Naive B cell (primary cell): ENCODE data around the gene WDR72. TPM values are rescaled to one million over a fixed set of nuclear protein-coding genes. Genes with fewer than 3 reads are reported as not detected.
"Not testable (repeated sequence)": the region's sequence is repeated elsewhere in the genome, so short reads cannot be mapped to it uniquely, and the experiment has no call there.

Experiments used
- ATAC-seq, 2 donors: fragments of 150-1000 bp; cut with Tn5 transposase; 2 replicates each; pipeline ENCODE4 v1.10.0; 2021; ENCODE audit warnings: low read depth in 2 of 2, mild to moderate bottlenecking in 2 of 2, moderate library complexity in 2 of 2
- DNase-seq: peaks from one replicate; pipeline ENCODE4 v3.0.0; 2022
- H3K27ac Mint-ChIP-seq, 6 donors: one replicate each; pipeline ENCODE4 v1.8.0; 2020 to 2022; ENCODE audit warnings: mild to moderate bottlenecking in 6 of 6, mixed read lengths in 6 of 6, moderate library complexity in 5 of 6, inconsistent platforms in 2 of 6
- H3K27me3 Mint-ChIP-seq, 3 donors: one replicate each; pipeline ENCODE4 v1.8.0; 2021 to 2022; ENCODE audit warnings: mixed read lengths in 3 of 3, mild to moderate bottlenecking in 1 of 3
- H3K36me3 Mint-ChIP-seq, 2 donors: one replicate each; pipeline ENCODE4 v1.8.0; 2020 to 2022; ENCODE audit warnings: mixed read lengths in 2 of 2, inconsistent platforms in 1 of 2, mild to moderate bottlenecking in 1 of 2
- H3K4me1 Mint-ChIP-seq, 3 donors: one replicate each; pipeline ENCODE4 v1.8.0; 2020 to 2022; ENCODE audit warnings: mixed read lengths in 3 of 3, inconsistent platforms in 1 of 3, mild to moderate bottlenecking in 1 of 3, moderate library complexity in 1 of 3
- H3K4me3 Mint-ChIP-seq, 8 donors: one replicate each; pipeline ENCODE4 v1.8.0; 2020 to 2022; ENCODE audit warnings: mild to moderate bottlenecking in 8 of 8, mixed read lengths in 8 of 8, moderate library complexity in 8 of 8, inconsistent platforms in 2 of 8
- H3K9me3 Mint-ChIP-seq, 7 donors: one replicate each; pipeline ENCODE4 v1.8.0; 2020 to 2022; ENCODE audit warnings: mixed read lengths in 7 of 7, mild to moderate bottlenecking in 5 of 7, inconsistent platforms in 2 of 7, moderate library complexity in 1 of 7
- polyA plus RNA-seq, 6 donors: library from polyadenylated mRNA; unstranded; fragments of 300-500 nt; fragmentation: Illumina TruSeq; gene quantifications; one replicate each; pipeline ENCODE4 v1.2.3, GENCODE V29; 2021; ENCODE audit warnings: low read depth in 6 of 6

The WDR72 gene
- polyA plus RNA-seq, 6 donors from 2014 or later = not detected

DNA sequence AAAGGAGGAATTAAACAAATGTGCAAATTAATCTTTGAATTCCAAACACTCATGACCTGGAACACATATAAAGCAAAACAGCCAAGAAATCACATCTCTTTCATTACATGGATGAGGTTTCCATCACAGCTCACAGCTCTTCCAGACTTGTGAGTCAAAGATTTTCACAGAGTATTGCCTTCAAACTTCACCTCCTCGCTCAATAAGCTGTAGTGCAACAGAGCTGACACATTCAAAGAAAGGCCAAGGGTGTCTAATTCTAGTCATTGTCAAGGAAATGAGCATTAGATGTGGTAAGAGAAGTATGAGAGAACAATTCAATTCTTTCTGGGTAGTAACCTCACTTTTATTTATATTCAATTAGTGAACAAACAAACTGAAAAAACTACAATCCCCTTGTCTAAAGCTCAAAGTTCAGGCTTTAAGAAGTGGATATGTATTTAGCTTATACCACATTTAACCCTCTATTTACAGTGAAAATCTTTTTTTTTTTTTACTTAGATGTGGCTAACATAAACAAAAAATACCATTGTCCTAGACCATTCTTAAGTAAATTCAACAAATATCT lies 11.9 kb downstream of the WDR72 start:
- Mint-ChIP-seq H3K4me1 (no peaks in the 10 kb centered on the region), H3K9me3 (peaks cover 0 to 3% (median 0%) of the 10 kb centered on the region in 7 donors), H3K27me3 (peaks cover 0 to 5% (median 0%) of the 10 kb centered on the region in 3 donors), H3K4me3 (no peak overlapping the region), H3K36me3 (no peaks in the 10 kb centered on the region), H3K27ac (no peak overlapping the region)
- ATAC-seq = no peak
- no peak for DNase-seq

DNA sequence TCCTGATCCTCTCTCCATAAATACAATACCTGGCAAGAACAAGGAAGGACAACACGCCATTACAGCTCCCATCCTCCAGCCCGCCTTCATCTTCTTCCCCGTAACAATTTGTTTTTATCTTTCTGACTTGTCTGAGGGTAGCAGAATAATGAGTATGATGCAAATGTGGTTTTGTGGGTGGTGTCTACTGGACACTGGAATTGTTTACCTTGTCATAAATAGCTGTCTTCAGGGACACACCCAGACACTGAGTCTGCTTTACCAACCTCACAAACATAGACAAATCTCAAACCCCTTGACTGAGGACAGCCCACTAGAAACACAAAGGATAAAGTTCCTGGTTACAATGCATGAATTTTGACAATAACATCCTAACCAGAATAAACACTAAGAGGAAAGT lies 13.4 kb downstream of the WDR72 start:
- ATAC-seq = no peak
- Mint-ChIP-seq H3K36me3 (no peaks in the 10 kb centered on the region), H3K4me3 (no peak overlapping the region), H3K9me3 (peaks cover 0 to 3% (median 0%) of the 10 kb centered on the region in 7 donors), H3K27me3 (peaks cover 0 to 5% (median 0%) of the 10 kb centered on the region in 3 donors), H3K27ac (no peak overlapping the region), H3K4me1 (no peaks in the 10 kb centered on the region)
- no peak for DNase-seq

DNA sequence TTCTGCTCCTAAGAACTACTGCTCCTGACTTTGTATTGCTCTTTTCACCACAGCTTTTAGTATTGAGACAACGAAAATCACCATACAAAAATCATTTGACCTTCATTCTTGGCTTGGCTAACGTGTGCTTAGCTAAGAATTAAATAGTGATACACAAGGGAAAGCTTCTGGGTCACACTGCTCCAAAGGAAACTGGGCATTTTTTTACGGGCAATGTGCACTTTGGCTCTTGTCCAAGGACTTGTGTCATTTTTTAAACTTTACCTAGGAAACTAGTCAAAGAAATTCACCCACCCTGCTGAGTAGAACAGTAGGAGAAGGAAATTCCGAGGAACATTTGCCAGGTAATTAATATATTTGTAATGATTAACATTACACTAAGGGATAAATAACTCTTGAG lies 19.8 kb downstream of the WDR72 start:
- Mint-ChIP-seq H3K36me3 (no peaks in the 10 kb centered on the region), H3K27ac (no peak overlapping the region), H3K4me3 (no peak overlapping the region), H3K4me1 (no peaks in the 10 kb centered on the region), H3K27me3 (peaks cover 0 to 7% (median 0%) of the 10 kb centered on the region in 3 donors), H3K9me3 (no peaks in the 10 kb centered on the region)
- ATAC-seq = no peak
- DNase-seq = no peak

DNA sequence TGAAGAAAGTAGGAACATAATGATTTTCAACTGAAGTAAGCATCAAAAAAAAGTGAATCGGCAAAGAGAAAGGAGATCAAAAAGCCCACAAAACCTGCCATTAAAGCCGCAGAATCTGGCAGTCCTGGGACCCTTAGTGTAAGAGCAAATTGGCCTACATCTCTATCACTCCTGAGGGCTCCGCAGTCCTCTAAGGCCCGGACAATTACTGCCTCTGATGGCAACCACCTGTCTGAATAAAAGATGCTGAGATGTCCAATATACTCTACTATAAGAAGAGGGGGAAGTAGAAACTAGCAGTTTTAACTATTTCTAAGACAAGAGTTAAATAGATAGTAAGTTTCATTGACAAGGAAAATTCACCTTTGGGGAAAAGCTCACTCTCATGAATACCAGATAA lies 20.3 kb downstream of the WDR72 start:
- Mint-ChIP-seq H3K4me3 (peak overlapping the region in 1 of 8 donors; percentile 17), H3K36me3 (no peaks in the 10 kb centered on the region), H3K27ac (no peak overlapping the region), H3K27me3 (peaks cover 0 to 7% (median 0%) of the 10 kb centered on the region in 3 donors), H3K4me1 (no peaks in the 10 kb centered on the region), H3K9me3 (no peaks in the 10 kb centered on the region)
- no peak for DNase-seq
- ATAC-seq = no peak

DNA sequence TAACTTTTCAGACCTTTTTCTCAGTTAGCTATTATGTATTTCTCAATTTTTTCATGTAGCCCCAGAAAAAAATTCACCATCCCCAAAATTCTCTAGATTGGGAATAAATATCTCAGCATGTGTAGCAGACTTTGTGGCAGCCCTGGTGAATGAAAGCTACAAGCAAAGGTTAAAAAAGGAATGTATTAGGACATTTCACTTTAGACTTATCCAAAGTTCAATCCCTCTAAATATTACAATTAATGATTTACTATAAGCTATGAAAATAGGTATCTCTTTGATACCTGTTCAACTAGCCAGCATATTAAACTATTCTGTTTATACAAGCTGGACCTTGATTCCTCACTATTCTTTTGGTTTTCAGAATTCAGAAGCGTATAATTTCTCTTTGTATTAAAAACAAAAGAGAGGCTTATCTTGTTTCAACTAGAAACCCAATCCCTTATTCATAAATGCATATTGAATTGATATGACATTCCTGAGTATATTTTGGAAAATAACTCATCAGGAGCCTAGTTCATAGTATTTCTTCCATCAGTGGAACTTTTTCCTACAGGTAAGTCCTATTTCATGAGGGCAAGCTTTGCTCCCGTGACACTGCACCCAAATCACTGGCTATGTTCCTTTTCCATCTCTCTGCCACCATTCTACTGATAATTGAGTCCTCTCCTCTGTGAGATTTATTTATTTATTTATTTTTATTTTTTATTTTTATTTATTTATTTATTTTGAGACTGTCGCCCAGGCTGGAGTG lies 38.0 kb downstream of the WDR72 start:
- Mint-ChIP-seq H3K4me3 (no peak overlapping the region), H3K27me3 (peaks cover 0 to 9% (median 0%) of the 10 kb centered on the region in 3 donors), H3K4me1 (no peaks in the 10 kb centered on the region), H3K27ac (no peak overlapping the region), H3K9me3 (peaks cover 0 to 3% (median 0%) of the 10 kb centered on the region in 7 donors), H3K36me3 (no peaks in the 10 kb centered on the region)
- ATAC-seq (no peak), DNase-seq (no peak)

DNA sequence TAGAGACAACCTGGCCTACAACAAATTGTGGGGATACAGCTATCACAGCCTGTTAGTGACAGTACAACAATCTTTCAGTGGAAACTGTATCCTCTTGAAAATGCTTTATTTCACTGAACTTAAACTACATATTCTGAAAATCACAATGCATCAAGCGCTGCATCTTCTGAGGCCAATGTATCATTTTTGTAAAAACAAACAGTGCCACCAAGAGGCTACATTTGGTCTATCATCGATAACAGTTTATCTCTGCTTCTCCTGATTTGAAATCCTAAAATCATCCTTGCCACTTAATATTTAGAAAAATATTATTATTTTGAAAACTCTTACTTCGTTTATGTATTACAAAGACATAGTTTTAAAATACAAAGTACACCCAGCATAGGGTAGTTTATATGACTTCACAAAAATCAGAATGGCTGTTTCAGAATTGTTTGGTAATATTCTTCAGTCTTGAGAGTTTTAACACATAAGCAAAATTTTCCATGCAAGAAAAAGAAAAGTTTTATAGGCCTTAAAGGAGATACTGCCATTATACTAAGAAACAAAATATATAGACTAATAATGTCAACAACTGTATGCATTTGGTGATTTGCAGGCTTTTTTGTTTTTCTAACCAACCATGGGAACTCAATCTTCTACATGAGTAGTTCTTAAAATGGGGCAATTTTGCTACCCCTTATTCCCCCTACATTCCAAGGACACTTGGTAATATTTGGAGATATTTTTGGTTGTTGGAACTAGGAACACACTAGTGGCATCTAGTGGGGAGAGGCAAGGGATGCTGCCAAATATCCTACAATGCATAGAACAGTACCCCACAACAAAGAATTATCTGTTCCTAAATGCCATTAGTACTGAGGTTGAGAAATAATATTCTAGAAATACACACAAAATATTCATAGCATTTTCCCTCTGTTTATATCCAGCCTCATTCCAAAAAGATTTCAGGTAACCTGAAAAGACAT lies 42.3 kb downstream of the WDR72 start:
- Mint-ChIP-seq H3K4me3 (no peak overlapping the region), H3K9me3 (no peaks in the 10 kb centered on the region), H3K36me3 (no peaks in the 10 kb centered on the region), H3K4me1 (no peaks in the 10 kb centered on the region), H3K27me3 (peaks cover 0 to 9% (median 0%) of the 10 kb centered on the region in 3 donors), H3K27ac (peak overlapping the region in 1 of 6 donors; percentile 6)
- no peak for DNase-seq
- ATAC-seq = no peak

DNA sequence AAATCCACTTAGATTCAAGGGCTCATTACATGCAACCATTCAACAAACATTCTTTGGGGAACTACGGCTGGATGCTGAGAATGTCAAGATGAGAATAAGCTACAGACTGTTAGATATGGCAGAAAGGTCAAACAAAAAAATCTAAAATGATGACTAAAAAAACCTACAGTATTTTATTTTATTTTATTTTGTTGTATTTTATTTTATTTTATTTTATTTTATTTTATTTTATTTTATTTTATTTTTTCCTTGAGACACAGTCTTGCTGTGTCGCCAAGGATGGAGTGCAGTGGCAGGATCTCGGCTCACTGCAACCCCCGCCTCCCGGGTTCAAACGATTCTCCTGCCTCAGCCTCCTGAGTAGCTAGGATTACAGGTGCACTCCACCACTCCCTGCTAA lies 46.2 kb downstream of the WDR72 start:
- no peaks in the 10 kb centered on the region for H3K36me3 Mint-ChIP-seq
- no peak for ATAC-seq
- H3K27me3 Mint-ChIP-seq = peaks cover 0 to 3% (median 1%) of the 10 kb centered on the region in 3 donors
- H3K4me1 Mint-ChIP-seq = no peaks in the 10 kb centered on the region
- no peak overlapping the region for H3K4me3 Mint-ChIP-seq
- H3K9me3 Mint-ChIP-seq = no peaks in the 10 kb centered on the region
- H3K27ac Mint-ChIP-seq = peak overlapping the region in 1 of 6 donors; percentile 24
- no peak for DNase-seq

DNA sequence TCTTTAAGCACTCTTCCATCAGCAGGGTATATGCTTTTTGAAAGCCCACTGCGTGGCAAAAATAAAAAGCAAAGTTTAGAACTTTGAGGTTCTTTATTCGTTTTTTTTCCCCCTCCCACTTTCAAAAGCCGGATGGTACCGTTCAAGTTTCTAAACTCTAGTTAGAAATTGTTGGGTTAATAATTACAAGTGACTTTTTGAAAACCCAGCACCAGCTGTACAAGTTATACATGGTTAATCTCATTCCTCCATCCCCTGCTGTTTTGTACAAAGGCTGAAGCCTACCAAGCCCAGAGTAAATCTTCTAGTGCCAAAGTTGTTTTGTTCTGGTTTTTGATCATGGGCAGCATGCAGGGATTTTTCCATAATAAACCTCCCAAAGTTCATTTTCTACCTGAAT lies 48.6 kb downstream of the WDR72 start:
- no peak for ATAC-seq
- Mint-ChIP-seq H3K27ac (no peak overlapping the region), H3K36me3 (no peaks in the 10 kb centered on the region), H3K4me1 (no peaks in the 10 kb centered on the region), H3K27me3 (peaks cover 0 to 13% (median 8%) of the 10 kb centered on the region in 3 donors), H3K9me3 (no peaks in the 10 kb centered on the region), H3K4me3 (no peak overlapping the region)
- no peak for DNase-seq

DNA sequence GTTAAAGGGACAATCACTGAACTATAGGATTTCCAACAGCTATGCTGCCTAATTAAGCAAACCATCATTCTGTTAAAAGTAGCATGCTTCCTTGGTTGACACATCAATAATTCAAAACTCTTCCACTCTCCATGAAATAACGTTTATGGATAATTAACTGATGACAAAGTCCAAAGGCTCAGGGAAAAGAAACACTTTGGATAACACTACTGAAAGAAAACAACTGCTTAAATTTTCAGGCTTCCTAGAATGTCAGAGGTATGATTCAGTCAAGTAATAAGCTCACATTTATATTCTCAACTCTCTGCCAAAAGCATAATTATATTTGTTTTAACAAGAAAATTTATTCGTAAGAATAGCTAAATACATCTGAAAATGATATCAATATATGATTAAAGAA lies 49.6 kb downstream of the WDR72 start:
- H3K4me1 Mint-ChIP-seq = no peaks in the 10 kb centered on the region
- no peak overlapping the region for H3K27ac Mint-ChIP-seq
- no peak for DNase-seq
- ATAC-seq = no peak
- no peaks in the 10 kb centered on the region for H3K36me3 Mint-ChIP-seq
- H3K27me3 Mint-ChIP-seq = peaks cover 0 to 13% (median 8%) of the 10 kb centered on the region in 3 donors
- no peaks in the 10 kb centered on the region for H3K9me3 Mint-ChIP-seq
- H3K4me3 Mint-ChIP-seq = no peak overlapping the region

DNA sequence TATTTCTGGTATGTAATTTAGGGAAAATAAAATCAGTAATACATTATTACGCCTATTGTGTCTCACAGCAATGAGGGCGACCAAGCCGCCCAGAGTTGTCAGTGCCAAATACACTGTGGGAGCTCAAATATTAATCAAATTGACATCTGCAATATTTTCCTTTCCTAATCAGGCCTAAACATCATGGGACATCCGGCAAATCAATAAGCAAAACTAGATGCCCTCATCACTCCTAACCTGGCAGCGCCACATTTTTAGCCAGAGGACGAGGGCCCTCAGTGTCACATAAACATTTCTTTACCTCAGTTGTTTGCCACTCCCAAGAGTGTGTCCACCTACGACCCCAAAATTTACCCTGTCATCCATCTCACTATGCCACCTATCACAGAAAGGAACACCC lies 64.1 kb downstream of the WDR72 start:
- Mint-ChIP-seq H3K27ac (no peak overlapping the region), H3K4me1 (no peaks in the 10 kb centered on the region), H3K36me3 (no peaks in the 10 kb centered on the region), H3K27me3 (no peaks in the 10 kb centered on the region), H3K4me3 (no peak overlapping the region), H3K9me3 (peaks cover 0 to 4% (median 0%) of the 10 kb centered on the region in 7 donors)
- ATAC-seq (no peak), DNase-seq (no peak)

DNA sequence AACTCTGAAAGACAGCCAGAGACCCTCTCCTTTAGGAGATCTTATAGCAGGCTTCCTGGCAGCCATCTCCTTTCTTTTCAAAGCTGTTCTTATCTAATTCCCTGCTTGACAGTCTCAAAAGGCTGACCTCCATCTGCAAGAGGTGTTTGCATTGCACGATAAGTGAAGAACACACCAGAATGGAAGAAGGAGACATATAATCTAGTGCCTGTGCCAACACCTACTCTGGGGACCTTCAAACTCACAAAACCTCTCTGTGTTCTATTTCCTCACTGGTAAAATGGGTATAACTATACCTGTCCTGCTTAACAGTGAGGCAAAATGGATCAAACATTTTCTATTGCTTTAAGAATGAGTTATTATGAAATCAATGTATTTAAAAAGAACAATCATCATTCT lies 65.0 kb downstream of the WDR72 start:
- ATAC-seq = no peak
- no peaks in the 10 kb centered on the region for H3K4me1 Mint-ChIP-seq
- no peak for DNase-seq
- H3K27ac Mint-ChIP-seq = no peak overlapping the region
- no peaks in the 10 kb centered on the region for H3K36me3 Mint-ChIP-seq
- H3K9me3 Mint-ChIP-seq = peaks cover 0 to 6% (median 0%) of the 10 kb centered on the region in 7 donors
- no peak overlapping the region for H3K4me3 Mint-ChIP-seq
- no peaks in the 10 kb centered on the region for H3K27me3 Mint-ChIP-seq

DNA sequence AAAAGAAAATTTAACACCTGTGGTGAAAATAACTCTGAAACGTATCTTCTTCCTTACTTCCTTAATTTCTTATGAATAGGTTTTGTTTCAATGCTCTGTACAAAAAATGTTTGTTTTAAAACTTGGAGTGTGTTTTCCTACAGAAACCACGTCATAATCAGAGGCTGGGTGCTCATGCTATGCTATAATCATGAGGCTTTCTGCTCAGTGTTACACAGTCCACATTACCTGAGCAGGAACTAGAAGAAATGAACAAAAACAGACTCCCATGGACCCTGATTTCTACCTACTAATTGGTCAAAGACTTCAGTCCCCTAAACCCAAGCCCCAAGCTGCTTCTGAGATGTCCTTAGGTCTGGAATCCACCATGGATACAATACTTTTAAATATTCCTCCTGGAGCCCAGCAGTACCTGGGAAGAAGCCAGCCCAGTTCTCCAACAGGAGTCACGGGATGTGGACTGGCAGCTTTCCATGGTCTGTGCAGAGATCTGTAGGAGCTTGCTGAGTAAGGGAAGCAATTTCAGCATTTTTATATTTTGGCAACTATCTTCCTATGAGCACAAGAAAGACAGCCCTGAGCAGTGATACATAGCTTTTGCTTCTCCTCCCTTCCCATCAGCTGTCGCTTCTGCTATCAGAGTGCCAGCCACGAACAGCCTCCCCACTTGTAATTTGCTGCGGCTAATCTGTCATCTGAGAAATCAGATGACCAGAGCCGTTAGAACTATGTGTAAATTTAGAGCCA lies 65.6 kb downstream of the WDR72 start:
- H3K27me3 Mint-ChIP-seq = no peaks in the 10 kb centered on the region
- peaks cover 0 to 7% (median 0%) of the 10 kb centered on the region in 7 donors for H3K9me3 Mint-ChIP-seq
- no peak for DNase-seq
- H3K36me3 Mint-ChIP-seq = no peaks in the 10 kb centered on the region
- no peak overlapping the region for H3K4me3 Mint-ChIP-seq
- H3K27ac Mint-ChIP-seq = no peak overlapping the region
- no peaks in the 10 kb centered on the region for H3K4me1 Mint-ChIP-seq
- no peak for ATAC-seq

DNA sequence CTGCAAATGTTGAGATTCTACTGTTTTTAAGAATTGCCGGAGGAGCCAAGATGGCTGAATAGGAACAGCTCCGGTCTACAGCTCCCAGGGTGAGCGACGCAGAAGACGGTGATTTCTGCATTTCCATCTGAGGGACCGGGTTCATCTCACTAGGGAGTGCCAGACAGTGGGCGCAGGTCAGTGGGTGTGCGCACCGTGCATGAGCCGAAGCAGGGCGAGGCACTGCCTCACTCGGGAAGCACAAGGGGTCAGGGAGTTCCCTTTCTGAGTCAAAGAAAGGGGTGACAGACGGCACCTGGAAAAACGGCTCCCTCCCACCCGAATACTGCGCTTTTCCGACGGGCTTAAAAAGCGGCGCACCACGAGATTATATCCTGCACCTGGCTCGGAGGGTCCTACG lies 75.3 kb downstream of the WDR72 start:
- H3K27me3 Mint-ChIP-seq, H3K27ac Mint-ChIP-seq, H3K4me3 Mint-ChIP-seq, DNase-seq, H3K4me1 Mint-ChIP-seq, ATAC-seq, H3K36me3 Mint-ChIP-seq, H3K9me3 Mint-ChIP-seq: not testable (repeated sequence)
